A549 (cell line): ENCODE data around the gene SORD.
"Not testable (repeated sequence)": the region's sequence is repeated elsewhere in the genome, so short reads cannot be mapped to it uniquely, and the experiment has no call there.

Source experiments
- BCL3 ChIP-seq: fragments of >200 bp; sonication (Bioruptor Twin); formaldehyde crosslinking; IDR thresholded peaks from 3 replicates; pipeline ENCODE4 v1.6.1; 2016
- CTCF ChIP-seq: fragments of >200 bp; sonication (Bioruptor Twin); formaldehyde crosslinking; IDR thresholded peaks from 3 replicates; pipeline ENCODE4 v1.5.1; 2016
- MYC ChIP-seq: IDR thresholded peaks from 2 replicates; pipeline ENCODE4 v1.6.1; 2012; ENCODE audit warnings: mild to moderate bottlenecking, inconsistent platforms, low read length, improper control_type of control experiment, borderline replicate concordance
- REST ChIP-seq: fragments of 200-600 bp; sonication (generic); IDR thresholded peaks from 2 replicates; pipeline ENCODE4 v1.6.1; 2016; ENCODE audit warnings: antibody characterized with exemption, mild to moderate bottlenecking, moderate library complexity

GRCh38 chr15:45082412-45082811 is 59.4 kb downstream of the SORD start:
- TF ChIP-seq MYC, BCL3, CTCF, REST: not testable (repeated sequence)
